GM21360 (cell line): ENCODE data around the gene STIP1.

Experiments
- ATAC-seq: cut with Tn5 transposase; IDR thresholded peaks from one replicate; pipeline ENCODE4 v1.9.1; 2021; ENCODE audit warnings: mild to moderate bottlenecking, moderate library complexity; ENCODE audit not compliant: unreplicated experiment

Gene STIP1

DNA sequence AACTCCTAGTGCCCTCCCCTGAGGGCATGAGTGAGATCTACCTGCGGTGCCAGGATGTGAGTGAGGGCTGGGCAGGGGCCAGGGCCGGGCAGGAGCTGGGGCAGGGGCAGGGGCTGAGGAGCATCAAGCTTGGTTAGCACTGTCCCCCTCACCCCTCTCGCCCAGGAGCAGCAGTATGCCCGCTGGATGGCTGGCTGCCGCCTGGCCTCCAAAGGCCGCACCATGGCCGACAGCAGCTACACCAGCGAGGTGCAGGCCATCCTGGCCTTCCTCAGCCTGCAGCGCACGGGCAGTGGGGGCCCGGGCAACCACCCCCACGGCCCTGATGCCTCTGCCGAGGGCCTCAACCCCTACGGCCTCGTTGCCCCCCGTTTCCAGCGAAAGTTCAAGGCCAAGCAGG lies 34.3 kb downstream of the STIP1 start:
- no peak for ATAC-seq

DNA sequence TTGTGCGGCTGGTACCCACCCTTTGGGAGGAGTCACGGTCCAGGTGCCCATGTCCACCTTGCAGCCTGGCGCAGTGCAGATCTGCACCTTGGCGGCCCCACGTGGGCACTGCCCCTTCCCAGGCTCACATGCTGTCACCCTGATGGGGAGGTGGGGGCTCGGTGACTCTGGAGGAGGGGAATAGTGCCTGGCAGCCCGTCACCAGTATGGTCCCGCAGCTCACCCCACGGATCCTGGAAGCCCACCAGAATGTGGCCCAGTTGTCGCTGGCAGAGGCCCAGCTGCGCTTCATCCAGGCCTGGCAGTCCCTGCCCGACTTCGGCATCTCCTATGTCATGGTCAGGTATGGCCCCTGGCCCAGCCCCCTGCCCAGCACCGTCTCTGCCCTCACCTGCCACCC lies 34.8 kb downstream of the STIP1 start:
- ATAC-seq: no peak

DNA sequence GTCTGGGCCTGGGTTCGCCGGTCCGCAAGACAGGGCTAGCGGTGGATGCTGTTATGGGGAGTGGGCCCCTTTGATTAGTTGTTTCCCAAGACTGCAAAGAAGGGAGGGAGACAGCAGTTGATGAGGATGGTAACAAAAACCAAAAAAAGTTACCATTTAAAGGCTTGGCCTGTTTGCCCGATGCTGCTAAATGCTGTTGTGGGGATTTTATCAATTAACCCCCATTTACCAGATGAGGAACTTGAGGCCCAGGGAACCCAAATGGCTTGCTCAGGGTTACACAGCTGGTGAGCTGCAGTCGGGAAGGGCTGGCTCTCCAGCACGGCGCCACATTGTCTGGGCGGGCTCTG lies 36.7 kb downstream of the STIP1 start:
- ATAC-seq: no peak

DNA sequence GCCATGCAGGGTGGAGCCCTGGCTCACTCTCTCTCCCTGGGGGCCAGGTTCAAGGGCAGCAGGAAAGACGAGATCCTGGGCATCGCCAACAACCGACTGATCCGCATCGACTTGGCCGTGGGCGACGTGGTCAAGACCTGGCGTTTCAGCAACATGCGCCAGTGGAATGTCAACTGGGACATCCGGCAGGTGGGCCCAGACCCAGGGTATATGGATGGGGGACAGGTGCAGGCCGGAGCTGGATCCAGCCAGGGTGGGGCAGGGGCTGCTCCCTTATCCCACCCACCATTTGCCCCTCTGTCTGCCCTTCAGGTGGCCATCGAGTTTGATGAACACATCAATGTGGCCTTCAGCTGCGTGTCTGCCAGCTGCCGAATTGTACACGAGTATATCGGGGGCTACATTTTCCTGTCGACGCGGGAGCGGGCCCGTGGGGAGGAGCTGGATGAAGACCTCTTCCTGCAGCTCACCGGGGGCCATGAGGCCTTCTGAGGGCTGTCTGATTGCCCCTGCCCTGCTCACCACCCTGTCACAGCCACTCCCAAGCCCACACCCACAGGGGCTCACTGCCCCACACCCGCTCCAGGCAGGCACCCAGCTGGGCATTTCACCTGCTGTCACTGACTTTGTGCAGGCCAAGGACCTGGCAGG lies 37.2 kb downstream of the STIP1 start:
- ATAC-seq: no peak

DNA sequence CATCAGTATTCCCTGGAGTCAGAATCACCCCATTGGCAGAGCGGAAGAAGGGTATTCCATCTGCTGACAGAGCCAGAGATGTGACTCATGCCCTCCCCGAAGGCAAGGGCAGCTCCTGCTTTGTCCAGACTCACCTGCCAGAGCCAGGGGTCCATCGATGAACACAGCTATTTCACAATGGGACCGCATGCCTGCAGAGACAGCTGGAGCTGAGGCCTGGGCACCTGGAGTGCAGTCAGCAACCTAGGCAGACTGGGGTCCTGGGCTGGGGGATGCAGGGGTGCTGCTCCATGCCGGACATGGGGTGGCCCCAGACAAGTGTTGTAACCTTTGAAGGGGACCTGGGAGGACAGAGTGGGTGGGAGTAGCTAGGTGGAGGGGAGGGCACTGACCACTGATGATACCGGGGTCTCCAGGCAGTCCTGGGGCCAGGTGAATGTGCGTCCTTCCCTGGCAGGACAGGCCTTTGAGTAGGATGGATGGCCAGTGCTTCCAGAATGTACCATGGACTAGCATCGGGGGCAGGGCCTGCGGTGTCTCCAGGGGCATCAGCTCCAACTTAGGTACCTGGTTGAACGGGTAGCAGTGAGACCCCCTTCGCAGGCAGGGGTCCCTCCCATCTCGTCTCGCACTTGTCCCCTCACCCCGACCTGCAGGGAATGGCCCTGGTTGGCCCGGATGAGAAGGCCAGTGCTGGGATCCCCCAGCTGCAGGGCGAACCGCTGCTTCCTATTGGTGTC lies 38.4 kb downstream of the STIP1 start:
- no peak for ATAC-seq

DNA sequence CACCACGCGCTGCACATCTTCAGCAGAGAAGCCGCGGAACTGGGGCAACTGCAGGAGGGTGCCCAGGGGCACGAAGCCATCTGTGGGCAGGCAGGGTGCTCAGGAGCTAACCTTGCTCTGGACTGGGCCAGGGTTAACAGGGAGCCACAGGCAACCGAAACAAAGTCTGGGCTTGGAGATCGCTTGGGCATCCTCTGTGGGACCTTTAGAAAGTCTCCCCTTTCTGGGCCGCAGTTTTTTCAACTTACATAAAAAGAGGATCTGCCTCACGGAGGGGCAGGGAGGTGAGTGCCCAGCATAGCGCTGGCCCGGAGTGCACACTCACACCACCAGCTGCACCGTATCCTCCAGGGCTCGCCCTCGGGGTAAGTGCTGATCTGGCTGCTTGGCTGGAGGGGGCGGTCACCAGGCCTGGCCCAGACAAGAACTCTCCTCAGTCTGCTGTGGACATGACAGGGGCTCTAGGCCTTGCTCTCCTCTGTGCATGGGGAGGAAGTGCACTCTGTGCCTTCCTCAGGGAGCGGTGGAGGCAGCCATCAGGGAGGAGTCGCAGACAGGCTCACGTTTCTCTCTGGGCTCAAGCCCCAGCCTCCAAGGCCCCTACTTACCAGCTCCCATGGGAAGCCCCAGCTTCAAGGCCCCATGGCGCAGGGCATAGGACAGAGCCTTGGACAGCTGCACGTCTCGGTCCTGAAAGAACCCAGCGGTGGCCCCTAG lies 39.1 kb downstream of the STIP1 start:
- no peak for ATAC-seq

DNA sequence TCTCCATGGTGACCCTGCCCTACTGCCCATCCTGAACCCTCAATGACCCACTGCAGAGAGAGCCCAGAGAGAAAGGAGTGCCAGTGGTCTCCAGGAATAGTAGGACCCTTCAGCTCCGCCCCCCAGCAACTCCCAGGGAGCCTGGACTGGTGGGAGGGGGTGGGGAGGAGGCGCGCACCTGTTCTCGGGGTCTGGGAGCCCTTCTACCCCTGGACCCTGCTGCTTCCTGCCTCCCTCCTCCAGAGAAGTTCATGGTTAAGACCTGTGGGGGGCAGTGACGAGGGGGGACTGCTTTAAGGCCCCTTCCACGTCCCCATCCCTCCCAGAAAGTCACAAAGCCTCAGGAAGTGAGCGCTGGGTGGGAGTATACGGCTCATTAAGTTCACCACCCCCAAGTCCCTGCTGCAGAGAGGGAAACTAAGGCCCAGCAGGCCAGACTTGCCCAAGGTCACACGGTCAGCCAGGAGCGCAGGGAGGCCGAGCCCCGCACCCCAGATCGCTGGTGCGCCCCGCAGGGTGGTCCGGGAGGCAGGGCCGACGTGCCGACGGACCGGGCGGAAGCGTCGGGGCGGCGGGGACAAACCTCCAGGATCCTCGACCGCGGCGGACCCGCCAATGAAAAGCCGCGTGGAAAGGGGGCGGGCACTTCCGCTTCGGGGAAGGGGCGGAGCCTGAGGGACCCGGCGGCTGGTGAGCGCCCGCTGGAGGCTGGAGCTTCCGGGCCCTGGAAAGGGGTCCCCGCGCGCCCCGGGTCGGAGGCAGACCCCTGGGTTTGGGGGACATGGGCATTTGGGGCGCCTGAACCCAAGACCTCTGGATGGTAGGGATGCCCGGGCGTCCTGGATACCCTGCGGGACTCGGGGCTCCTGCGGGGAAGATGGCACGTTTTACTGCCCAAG lies 39.9 kb downstream of the STIP1 start, which contains the start of the genes NUDT22 and TRPT1:
TSS of gene NUDT22 (plus strand) at position 667 of the 899 bp plus-strand sequence. CDS start 379 bp downstream, outside the sequence.
TSS of gene TRPT1 (minus strand) at position 579 of the 899 bp plus-strand sequence. CDS start at position 253, 326 bp downstream.
- no peak for ATAC-seq

DNA sequence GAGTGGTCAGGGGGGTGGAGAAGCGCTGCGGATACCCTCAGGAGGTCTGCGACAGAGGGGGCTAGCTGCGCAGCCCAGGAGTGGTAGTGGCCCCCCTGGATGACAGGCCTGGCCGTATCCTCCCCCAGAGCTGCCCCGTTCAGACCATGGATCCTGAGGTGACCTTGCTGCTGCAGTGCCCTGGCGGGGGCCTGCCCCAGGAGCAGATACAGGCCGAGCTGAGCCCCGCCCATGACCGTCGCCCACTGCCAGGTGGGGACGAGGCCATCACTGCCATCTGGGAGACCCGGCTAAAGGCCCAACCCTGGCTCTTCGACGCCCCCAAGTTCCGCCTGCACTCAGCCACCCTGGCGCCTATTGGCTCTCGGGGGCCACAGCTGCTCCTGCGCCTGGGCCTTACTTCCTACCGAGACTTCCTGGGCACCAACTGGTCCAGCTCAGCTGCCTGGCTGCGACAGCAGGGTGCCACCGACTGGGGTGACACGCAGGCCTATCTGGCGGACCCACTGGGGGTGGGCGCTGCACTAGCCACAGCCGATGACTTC lies 40.6 kb downstream of the STIP1 start:
- no peak for ATAC-seq

DNA sequence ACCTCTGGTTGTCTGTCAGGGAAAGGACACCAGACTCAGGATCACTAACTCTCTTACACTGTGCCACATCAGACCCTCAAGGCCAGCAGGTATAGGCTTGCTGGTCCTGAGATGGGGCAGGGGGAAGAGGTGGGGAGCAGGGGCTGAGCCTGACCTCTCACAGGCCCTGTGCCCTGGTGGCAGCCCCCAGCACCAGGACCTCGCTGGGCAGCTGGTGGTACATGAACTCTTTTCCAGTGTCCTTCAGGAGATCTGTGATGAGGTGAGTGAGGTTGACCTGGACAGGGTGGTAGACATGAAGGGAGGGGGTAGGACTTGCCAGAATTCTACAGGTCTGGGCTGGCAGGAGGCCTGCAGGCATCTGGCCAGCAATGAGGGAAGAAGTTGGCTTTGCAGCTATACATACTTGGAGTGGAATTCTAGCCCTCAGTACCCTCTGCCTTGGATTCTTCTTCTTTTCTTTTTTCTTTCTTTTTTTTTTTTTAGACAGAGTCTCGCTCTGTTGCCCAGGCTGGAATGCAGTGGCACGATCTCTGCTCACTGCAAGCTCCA lies 41.5 kb downstream of the STIP1 start:
- no peak for ATAC-seq

DNA sequence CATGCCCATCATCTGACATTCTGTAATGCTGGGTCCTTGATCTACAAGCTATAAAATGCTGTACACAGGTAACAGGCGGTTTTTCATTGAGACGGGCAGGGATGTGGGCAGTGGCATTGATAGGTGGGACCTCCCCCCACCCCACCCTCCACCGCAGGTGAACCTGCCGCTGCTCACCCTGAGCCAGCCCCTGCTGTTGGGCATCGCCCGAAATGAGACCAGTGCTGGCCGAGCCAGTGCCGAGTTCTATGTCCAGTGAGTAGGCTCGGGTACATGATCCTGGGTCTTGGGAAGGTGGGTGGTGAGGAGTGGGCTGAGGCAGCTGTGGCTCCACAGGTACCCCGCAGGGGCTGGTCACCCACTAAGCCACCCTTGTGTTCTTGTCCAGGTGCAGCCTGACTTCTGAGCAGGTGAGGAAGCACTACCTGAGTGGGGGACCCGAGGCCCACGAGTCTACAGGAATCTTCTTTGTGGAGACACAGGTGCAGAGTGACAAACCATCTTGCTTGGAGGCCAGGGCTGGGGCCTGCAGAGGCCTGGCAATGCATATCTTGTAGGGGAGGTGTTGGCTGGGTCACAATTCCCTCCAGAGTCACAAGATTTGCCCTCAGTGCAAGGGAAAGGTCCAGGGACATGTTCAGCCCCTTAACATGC lies 43.2 kb downstream of the STIP1 start:
- ATAC-seq: no peak

DNA sequence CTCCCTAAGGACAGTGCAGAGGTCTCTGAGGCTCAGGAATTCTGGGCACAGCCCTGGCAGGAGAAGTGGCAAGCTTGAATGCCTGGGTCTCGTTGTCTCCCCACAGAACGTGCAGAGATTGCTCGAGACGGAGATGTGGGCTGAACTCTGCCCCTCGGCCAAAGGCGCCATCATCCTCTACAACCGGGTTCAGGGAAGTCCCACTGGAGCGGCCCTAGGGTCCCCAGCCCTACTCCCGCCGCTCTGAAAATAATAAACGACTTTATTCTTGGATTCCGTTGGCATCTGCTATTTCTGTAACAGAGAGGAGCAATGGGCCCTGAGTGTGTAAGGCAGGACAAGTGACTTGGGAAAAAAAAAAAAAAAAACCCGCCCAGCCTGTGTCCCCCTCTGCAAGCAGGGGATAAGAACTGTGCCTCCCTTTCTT lies 43.8 kb downstream of the STIP1 start:
- no peak for ATAC-seq

DNA sequence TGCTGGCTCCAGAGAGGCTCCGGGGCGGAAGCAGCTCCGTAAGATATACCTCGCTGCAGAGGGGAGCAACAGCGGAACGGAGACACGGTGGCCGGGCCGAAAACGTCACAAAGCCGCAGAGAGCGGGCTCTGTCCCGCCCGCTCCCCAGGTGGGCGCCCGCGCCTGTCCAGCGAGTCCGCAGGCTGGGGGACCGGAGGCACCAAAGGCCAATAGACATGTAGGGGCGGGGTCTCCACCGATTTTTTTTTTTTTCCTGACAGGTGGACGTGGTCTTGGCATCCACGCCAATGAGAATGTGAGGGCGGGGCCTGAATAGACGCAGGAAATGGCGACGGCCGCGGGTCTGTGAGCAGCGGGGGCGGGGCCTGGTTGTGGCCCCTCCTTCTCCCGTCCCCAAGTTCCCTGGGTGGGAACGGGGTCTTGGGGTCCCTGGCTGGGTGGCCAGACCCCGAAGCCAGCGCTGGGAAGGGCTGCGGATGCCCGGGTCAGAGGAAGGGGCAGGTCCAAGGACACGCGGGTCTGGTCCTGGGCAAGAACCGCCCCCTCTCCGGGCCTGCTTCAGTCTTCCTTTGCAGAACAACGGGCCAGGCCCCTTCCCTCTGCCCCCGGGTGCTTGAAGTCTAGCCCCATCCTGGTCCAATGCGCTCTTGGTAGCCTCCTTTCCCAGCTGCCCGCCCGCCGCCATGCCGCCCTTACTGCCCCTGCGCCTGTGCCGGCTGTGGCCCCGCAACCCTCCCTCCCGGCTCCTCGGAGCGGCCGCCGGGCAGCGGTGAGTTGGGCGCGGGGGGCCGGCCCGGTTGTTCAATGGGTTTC lies 44.4 kb downstream of the STIP1 start, which contains the start of gene DNAJC4:
TSS of gene DNAJC4 (plus strand) at position 378 of the 814 bp plus-strand sequence. CDS start at position 685, 307 bp downstream.
- ATAC-seq: peak; percentile 40

DNA sequence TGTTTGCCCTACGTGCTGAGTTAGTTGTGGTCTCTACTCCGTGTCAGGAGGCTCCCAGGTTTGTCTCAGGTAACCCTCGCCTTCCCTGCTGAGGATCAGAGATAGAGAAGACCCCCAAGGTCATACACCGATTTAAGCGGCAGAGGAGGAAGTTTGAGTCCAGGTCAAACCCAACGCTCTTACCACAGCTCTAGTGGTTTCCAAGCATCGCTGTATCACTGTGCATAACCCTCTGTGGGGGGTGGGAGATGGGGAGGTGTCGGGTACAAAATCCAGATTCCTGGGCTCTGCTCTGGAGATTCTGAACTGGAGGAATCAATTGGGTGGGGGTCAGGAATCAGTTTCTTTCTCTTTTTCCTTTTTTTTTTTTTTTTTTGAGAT lies 45.0 kb downstream of the STIP1 start:
- no peak for ATAC-seq

DNA sequence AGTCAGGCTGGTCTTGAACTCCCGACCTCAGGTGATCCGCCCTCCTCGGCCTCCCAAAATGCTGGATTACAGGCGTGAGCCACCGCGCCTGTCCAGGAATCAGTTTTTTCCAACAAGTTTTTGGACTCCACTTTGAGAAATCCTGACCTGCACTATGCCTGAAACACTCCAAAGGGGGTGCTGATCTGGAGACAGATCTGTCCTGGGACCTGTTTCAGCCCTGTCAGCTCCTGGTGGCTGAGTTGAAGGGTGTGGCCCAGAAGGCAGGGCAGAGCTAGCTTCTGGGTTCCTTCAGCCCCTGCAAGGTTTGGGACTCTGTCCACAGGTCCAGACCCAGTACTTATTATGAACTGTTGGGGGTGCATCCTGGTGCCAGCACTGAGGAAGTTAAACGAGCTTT lies 45.6 kb downstream of the STIP1 start:
- no peak for ATAC-seq

DNA sequence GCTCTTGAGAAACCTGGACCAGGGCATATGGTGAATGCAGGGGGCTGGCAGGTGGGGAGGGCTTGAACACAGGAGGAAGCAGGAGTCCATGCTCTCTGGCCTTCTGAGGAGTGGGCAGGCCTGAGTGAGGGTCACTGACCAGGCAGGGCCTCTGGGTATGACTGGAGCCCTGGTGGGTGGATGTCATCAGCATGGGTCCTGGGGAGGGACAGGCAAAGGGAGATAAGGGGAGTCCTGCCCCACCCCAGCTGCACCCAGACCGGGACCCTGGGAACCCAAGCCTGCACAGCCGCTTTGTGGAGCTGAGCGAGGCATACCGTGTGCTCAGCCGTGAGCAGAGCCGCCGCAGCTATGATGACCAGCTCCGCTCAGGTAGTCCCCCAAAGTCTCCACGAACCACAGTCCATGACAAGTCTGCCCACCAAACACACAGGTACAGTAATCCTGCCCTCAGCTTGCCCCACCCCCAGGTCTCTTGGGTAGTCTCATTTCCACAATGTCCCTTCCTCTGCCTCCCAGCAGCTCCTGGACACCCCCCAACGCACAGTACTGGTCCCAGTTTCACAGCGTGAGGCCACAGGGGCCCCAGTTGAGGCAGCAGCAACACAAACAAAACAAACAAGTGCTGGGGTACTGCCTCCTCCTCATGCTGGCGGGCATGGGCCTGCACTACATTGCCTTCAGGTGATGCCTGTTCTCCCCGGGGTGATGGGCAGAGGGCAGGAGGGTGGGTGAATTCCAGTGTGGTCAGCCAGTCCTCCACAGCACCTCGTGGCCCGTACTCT lies 46.4 kb downstream of the STIP1 start:
- ATAC-seq: no peak

DNA sequence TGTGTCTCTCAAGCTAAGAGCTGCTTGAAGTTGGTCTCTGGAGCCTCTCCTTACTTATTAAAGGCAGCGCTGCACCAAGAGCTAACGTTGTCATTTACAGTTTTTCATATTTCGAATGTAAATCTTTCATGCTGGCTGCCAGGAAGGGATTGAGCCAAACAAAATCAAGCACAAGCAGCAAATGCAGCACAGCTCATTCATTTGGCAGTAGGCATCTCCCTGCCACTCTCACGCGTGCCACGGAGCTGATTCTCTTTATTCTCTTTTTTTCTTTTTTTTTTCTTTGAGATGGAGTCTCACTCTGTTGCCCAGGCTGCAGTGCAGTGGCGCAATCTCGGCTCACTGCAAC lies 47.0 kb downstream of the STIP1 start:
- ATAC-seq: no peak

DNA sequence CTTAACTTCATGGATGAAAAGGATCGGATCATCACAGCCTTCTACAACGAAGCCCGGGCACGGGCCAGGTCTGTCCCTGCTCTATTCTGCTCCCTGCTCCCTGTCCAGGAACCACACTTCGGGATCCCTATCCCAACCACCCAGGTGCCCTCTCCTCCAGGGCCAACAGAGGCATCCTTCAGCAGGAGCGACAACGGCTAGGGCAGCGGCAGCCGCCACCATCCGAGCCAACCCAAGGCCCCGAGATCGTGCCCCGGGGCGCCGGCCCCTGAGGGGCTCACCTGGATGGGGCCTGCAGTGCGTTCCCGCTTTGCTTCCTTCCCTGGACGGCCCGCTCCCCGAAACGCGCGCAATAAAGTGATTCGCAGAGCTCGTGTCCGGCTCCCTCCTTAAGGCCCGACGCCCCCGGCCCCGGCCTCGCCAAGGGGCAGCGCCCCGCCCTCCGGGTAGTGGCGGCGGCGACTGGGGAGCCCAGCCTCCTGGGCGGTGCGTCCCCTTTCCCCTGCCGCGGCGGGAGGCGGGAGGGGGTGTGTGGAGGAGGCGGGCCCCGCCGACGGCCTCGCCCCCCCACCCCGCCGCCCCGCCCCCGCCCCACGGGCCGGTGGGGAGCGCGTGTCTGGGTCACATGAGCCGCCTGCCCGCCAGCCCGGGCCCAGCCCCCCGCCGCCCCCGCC lies 48.1 kb downstream of the STIP1 start, which contains the start of gene VEGFB:
TSS of gene VEGFB (plus strand) at position 672 of the 674 bp plus-strand sequence. CDS start 250 bp downstream, outside the sequence.
- ATAC-seq: peak; percentile 38
